Measurements from ENCODE around the gene SORCS3. TPM values are rescaled to one million over a fixed set of nuclear protein-coding genes. Genes with fewer than 3 reads are reported as not detected.
A peak's percentile ranks its signal among the peaks of the same experiment; 100 is the strongest.

The SORCS3 gene
- polyA plus RNA-seq, 10 donors = 0.07 to 0.66 (median 0.18) TPM; not detected in 2

- DNase-seq = no peak
These were observed 201.6 kb downstream of the SORCS3 start for GRCh38 chr10:104842704-104843103.

GRCh38 chr10:104844073-104844472, 203.0 kb downstream of the SORCS3 start:
- no peak for DNase-seq

- DNase-seq = no peak
These were observed 208.9 kb downstream of the SORCS3 start for GRCh38 chr10:104850023-104850422.

- DNase-seq = no peak
These were observed 227.0 kb downstream of the SORCS3 start for GRCh38 chr10:104867966-104868598.

DNA sequence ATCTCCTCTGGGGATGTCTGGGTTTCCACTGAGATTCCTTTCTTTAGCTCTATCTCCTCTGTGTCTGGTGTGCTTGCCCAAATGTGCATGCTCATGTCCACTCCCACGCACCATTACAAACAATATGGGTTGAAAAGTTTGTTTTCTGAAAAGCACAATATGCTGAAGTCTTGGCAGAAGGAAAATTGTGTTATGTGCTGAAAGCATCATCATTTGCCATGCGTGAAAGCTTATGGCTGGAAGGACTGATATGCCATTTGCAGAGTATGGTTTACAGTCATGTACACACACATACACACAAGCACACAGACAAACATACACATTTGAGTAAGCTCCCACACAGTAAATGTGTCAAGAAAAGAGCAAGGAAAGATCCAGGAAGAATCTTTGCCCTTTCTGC, 231.6 kb downstream of the SORCS3 start:
- no peak for DNase-seq

- no peak for DNase-seq
These were observed 232.1 kb downstream of the SORCS3 start for GRCh38 chr10:104873161-104873560.

GRCh38 chr10:104875561-104875960, 234.5 kb downstream of the SORCS3 start:
- DNase-seq = no peak

- no peak for DNase-seq
These were observed 239.7 kb downstream of the SORCS3 start for GRCh38 chr10:104880624-104881398.

DNA sequence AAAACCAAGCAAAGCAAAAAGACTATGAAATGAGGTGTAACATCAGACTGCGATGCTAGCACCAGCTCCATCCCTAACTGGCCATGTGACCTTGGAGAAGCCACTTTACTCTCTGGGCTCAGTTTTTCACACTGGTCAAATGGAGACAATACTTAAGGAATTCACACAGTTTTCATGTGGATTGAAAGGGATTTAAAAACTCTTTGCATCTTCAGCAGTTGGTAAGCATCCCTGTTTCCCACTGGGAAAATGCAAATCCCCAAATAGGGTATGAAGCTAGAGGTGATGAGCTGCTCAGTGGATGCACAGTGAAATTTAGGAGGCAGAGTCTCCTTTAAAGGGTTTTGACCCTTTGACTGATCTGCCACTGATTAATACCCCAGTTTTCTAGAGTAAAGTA, 240.7 kb downstream of the SORCS3 start:
- no peak for DNase-seq

- no peak for DNase-seq
These were observed 252.0 kb downstream of the SORCS3 start for GRCh38 chr10:104892879-104893617.

DNA sequence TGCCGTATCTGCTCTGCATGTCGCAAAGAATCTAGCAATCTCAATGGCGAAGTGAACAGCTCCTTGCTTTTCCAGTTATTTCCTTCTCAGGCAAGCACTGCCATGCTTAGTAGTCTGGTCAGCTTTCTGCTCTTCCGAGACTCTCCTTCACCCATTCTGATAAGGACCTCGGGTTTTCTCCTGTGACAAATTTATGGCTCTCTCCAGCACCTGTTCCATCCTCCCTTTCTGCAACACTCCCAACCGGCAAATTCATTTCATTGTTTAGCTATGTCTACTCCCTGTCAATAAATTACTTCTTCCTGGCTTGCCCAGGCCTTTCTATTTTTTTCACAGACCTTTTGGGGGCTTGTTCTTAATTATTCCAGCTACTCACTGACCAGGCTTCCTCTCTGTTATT, 252.6 kb downstream of the SORCS3 start:
- DNase-seq = no peak

DNA sequence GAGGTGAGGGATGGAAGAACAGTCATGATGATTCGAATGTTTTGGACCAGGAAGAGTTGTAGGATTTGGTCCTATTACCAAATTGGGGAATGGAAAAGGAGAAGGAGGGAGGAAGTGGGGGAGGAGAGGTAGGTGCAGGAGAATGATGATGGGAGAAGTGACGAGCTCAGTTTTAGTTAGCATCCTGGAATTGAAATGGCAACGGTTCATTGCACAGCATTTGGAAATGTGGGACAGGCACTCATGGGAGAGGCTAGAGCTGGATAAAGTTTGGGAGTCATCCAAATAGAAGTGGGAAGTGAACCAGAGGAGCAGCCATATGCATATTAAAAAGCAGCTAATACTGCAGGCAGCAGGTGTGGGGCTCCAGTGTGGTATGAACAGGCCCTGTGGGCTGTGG, 253.6 kb downstream of the SORCS3 start:
- DNase-seq = peak; percentile 9 to 66 (median 31)

DNA sequence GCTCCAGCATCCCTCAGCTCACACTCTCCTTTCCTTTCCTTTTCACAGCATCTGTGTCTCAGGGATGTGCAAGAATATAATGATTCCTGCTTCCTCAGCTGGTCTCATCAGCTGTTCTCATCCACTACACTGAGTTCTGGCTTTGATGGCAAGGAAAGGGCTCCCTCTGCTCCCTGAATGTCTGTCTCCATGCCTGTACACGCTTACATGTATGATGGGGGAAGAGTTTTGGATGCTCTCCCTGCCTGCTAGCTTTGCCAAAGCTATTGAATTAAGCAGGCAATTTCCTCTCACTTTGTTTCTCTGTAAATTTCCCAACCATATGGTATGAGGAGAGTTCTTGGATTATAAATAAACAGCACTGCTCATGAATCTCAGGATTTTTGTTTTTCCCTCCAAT, 254.5 kb downstream of the SORCS3 start:
- DNase-seq = peak; percentile 74 to 94 (median 83)

- DNase-seq = no peak
These were observed 254.9 kb downstream of the SORCS3 start for GRCh38 chr10:104895981-104896380.

GRCh38 chr10:104897696-104898095, 256.6 kb downstream of the SORCS3 start:
- DNase-seq = no peak

DNA sequence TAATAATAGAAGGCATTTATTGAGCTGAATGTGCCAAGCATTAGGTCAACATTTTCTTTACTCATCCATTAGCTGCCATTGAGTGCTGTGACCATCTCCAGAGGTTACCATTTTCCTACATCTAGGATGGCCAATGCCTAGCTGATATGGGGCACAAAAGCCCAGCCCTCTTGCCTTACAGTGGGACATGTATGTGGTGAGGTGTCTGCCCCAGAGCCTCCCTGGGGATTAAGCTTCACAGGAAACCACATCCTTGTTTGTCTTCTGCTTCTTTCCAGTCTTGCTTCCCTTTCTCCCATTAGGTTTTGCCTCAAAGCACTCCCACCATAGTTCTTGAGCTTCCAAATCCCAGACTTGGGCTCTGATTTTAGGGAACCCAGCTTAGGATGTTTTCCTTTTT, 258.7 kb downstream of the SORCS3 start:
- DNase-seq = no peak

- no peak for DNase-seq
These were observed 262.3 kb downstream of the SORCS3 start for GRCh38 chr10:104903433-104903832.

DNA sequence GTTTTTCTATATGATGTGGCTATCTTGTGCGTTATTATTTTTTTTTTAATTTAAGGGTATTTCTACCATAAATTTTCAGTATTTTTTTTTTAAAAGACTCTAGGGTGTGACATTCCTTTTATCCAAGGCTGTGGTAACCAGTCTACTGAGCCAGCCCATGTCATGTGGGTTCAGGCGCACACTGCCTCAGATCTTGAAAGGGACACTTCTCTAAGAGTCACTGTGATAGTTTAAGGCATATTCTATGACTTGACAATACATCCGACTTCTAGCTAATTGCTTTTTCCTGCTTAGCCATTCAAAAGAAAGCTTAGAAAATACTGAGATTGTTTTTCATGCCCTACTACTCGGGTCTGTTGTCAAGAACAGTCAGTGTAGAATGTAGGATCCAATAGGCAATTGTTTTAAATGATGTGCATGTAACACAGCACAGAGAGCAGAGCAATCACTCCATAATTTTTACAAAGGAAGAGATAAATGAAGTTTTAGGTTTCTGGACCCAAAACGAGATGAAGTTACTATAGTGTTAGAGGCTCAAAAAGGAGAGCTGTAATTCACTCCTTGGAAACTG, 263.7 kb downstream of the SORCS3 start:
- no peak for DNase-seq

DNA sequence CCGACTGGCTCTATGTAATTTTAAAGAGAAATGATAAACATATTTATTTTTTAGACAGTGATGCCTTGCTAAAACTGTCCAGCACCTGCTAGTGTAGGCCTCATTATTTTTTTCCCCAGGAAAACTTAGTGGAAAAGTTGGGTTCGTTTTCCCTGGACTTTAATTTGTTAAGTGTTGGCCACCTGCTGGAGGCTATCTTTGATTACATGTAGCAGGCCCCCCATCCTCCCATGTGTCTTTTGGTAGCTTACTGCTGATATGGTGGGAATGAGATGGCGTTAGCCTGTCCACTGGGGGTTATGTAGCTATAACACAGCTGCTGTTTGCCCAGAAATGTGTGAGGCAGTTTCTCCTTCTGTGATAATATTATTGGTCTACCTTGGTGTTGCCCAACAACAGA, 265.0 kb downstream of the SORCS3 start:
- DNase-seq = no peak

GRCh38 chr10:104907521-104907920, 266.4 kb downstream of the SORCS3 start:
- DNase-seq = no peak

DNA sequence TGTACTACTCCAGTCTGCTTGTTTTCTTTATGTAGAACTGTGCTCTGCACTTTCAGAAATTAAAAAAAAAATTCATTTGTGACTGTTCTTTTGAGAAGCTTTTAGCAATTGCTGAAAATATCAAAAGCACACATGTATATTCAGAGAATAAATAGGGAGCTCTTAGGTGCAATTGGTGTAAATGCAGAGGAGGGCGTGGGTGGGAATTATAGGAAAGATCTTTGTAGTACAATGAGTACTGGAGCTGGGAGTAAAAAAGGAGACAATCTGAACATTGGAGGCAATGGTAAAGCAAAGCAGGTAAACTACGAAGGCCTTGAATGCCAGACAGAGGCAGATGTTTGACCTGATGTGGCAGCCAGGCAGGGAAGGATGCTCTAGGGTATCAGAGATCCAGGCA, 267.5 kb downstream of the SORCS3 start:
- DNase-seq = no peak

GRCh38 chr10:104910712-104911111, 269.6 kb downstream of the SORCS3 start:
- DNase-seq = no peak

- no peak for DNase-seq
These were observed 272.3 kb downstream of the SORCS3 start for GRCh38 chr10:104913390-104913789.
